Ishikawa (cell line): Measurements from ENCODE around the gene SLC22A3.

Experiments
- RAD21 ChIP-seq: IDR thresholded peaks from 2 replicates; pipeline ENCODE4 v1.6.1; 2012; ENCODE audit warnings: low read depth
- TAF1 ChIP-seq: IDR thresholded peaks from 2 replicates; pipeline ENCODE4 v1.6.1; 2012; ENCODE audit warnings: low read depth, mild to moderate bottlenecking
- YY1 ChIP-seq: IDR thresholded peaks from 2 replicates; pipeline ENCODE4 v1.6.1; 2012; ENCODE audit warnings: low read depth
- ZBTB7A ChIP-seq: IDR thresholded peaks from 2 replicates; pipeline ENCODE4 v1.6.1; 2012; ENCODE audit warnings: low read depth
- TF ChIP-seq, protein P1 (sequence below): IDR thresholded peaks from 2 replicates; pipeline ENCODE4 v1.6.1; 2012
- TF ChIP-seq, protein P2 (sequence below): IDR thresholded peaks from 2 replicates; pipeline ENCODE4 v1.6.1; 2012; ENCODE audit warnings: low read depth, mild to moderate bottlenecking

DNA sequence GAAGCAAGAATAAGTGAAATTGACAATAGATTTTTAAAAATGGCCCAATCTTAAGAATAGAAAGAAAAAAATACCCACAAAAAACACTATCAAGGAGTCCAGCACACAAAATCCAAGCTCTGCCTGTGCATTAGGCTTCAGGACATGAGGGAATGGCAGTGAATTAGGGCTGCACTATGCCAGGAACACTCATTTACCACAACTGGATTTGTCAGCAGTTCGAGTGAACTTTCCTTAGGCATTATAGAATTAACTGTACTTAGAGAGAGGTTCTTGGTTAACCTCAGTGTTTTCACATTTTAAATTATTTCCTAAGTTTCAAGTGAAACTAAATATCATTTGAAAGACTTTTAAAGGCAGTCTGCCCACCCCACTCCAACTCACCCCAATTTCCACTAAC, 34.8 kb downstream of the SLC22A3 start:
- TF ChIP-seq YY1 (no peak), ZBTB7A (no peak), TAF1 (no peak), RAD21 (no peak)
- TF ChIP-seq, protein P1, sequence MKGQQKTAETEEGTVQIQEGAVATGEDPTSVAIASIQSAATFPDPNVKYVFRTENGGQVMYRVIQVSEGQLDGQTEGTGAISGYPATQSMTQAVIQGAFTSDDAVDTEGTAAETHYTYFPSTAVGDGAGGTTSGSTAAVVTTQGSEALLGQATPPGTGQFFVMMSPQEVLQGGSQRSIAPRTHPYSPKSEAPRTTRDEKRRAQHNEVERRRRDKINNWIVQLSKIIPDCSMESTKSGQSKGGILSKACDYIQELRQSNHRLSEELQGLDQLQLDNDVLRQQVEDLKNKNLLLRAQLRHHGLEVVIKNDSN: no peak
- TF ChIP-seq, protein P2, sequence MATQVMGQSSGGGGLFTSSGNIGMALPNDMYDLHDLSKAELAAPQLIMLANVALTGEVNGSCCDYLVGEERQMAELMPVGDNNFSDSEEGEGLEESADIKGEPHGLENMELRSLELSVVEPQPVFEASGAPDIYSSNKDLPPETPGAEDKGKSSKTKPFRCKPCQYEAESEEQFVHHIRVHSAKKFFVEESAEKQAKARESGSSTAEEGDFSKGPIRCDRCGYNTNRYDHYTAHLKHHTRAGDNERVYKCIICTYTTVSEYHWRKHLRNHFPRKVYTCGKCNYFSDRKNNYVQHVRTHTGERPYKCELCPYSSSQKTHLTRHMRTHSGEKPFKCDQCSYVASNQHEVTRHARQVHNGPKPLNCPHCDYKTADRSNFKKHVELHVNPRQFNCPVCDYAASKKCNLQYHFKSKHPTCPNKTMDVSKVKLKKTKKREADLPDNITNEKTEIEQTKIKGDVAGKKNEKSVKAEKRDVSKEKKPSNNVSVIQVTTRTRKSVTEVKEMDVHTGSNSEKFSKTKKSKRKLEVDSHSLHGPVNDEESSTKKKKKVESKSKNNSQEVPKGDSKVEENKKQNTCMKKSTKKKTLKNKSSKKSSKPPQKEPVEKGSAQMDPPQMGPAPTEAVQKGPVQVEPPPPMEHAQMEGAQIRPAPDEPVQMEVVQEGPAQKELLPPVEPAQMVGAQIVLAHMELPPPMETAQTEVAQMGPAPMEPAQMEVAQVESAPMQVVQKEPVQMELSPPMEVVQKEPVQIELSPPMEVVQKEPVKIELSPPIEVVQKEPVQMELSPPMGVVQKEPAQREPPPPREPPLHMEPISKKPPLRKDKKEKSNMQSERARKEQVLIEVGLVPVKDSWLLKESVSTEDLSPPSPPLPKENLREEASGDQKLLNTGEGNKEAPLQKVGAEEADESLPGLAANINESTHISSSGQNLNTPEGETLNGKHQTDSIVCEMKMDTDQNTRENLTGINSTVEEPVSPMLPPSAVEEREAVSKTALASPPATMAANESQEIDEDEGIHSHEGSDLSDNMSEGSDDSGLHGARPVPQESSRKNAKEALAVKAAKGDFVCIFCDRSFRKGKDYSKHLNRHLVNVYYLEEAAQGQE: no peak
